ENCODE measurements around the gene SLC37A3.

The SLC37A3 gene

DNA sequence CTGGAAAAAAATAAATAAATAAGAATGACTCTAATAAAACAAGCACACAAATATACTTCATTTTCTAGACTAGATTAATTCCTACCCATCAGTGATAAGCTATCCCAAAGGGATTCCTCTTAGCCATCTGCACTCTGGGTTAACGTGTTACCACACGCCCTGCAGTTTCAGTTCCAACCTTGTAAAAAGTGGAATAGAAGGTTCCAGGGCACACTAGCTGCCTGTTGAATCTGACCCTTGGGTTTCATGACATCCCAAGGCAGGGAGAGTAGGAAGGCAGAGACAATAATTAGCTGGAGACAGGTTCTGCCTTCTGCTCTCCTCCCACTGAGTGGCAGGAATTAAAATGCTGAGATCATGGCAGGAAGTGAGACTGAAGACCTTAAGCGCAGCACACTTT lies 33.5 kb downstream of the SLC37A3 start:
- DNase-seq (ENCODE audit: low read depth) = no peak
- H3K4me3 ChIP-seq (ENCODE audit: low read length) = no peak overlapping the region
- TF ChIP-seq, protein P1, sequence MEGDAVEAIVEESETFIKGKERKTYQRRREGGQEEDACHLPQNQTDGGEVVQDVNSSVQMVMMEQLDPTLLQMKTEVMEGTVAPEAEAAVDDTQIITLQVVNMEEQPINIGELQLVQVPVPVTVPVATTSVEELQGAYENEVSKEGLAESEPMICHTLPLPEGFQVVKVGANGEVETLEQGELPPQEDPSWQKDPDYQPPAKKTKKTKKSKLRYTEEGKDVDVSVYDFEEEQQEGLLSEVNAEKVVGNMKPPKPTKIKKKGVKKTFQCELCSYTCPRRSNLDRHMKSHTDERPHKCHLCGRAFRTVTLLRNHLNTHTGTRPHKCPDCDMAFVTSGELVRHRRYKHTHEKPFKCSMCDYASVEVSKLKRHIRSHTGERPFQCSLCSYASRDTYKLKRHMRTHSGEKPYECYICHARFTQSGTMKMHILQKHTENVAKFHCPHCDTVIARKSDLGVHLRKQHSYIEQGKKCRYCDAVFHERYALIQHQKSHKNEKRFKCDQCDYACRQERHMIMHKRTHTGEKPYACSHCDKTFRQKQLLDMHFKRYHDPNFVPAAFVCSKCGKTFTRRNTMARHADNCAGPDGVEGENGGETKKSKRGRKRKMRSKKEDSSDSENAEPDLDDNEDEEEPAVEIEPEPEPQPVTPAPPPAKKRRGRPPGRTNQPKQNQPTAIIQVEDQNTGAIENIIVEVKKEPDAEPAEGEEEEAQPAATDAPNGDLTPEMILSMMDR (conservative IDR thresholded peaks at IDR 0.05; ENCODE audit: low read length) = no peak

DNA sequence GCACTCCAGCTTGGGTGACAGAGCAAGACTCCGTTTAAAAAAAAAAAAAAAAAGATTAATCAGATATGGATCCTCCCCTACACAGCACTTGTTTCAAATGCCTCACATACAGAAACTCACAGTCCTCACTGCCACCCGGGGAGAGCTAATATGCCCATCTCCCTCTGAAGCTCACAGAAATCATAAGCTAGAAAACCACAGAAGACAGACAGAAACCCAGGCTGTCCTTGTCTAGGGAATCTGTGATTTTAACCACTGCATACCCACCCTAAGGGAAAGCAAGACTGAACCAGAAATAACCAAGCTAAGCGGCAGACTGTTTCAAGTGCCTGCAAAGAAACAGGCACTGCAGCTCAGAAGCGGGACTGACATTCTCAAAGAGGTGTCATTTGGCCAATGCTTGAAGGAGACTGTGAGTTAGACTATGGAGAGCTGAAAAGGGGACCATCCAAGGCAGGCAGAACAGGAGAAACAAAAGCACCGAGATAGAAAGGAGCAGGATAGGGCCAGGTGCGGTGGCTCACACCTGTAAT lies 37.6 kb downstream of the SLC37A3 start:
- no peak overlapping the region for H3K4me3 ChIP-seq (ENCODE audit: low read length)
- TF ChIP-seq, protein P1 (conservative IDR thresholded peaks at IDR 0.05; ENCODE audit: low read length) = no peak
- DNase-seq (ENCODE audit: low read depth) = no peak

DNA sequence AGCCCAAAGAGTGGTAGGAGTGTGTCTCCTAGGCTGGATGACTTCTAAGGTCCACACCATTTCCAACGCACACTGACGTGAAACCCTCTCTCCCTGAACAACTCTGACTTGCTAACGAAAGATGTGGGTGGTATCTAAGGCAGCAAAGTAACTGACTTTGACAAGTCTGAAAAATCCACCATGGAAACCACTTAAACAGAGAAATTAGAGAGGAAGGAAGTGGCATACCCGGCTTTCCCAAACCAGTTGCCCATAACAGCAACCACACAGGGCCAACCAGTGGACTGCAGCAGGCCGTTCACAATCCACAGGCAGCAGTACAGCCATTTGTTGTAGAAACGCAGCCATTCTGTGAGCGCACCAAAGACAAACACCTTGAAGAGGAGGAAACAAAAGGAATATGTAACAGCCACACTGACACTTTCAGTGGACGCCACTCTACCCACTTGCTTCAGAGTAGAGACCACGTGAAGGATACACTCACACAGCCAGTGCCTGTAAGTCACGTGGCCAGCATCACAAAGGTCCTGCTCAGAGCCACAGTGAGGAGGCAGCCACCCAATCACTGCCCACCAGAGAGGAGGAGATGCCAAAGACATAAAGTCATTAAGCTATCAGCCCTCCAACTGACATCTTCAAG lies 39.8 kb downstream of the SLC37A3 start:
- no peak overlapping the region for H3K4me3 ChIP-seq (ENCODE audit: low read length)
- no peak for DNase-seq (ENCODE audit: low read depth)
- TF ChIP-seq, protein P1 (conservative IDR thresholded peaks at IDR 0.05; ENCODE audit: low read length) = no peak

DNA sequence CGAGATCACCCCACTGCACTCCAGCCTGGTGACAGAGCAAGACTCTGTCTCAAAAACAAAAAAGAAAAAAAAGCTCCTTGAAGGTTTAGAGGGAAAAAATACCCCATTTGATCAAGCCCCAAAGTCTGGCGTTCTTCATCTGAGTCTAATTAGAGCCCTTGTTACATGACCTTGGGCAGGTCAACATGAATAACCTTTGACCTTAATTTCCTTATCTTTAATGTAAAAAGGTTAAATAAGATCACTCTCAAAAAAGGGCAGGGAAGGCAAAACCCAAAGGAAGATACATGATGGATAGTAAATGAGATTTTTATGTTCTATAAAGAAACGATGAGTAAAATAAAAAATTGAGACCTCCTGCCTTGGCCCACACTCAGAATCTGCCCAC lies 40.3 kb downstream of the SLC37A3 start:
- no peak for DNase-seq (ENCODE audit: low read depth)
- TF ChIP-seq, protein P1 (conservative IDR thresholded peaks at IDR 0.05; ENCODE audit: low read length) = no peak
- no peak overlapping the region for H3K4me3 ChIP-seq (ENCODE audit: low read length)

DNA sequence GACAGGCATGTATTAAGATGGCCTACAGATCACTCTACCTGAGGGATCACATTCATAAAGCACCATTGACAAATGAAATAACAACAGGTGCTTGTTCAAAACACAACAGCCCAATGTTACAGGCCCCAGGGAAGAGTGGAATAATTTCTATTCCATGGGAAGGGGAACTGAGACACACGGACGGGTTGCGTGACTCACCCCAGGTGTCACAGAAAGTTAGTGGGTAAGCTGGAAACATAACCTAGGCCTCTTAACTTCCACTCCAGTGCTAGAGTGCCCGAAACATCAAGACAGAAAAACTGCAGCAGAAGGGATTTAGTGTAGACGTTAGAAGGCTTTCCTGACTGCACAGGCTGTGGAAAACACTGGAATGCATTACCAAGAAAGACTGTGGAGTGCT lies 48.3 kb downstream of the SLC37A3 start:
- TF ChIP-seq, protein P1 (conservative IDR thresholded peaks at IDR 0.05; ENCODE audit: low read length) = no peak
- H3K4me3 ChIP-seq (ENCODE audit: low read length) = no peak overlapping the region
- DNase-seq (ENCODE audit: low read depth) = no peak

DNA sequence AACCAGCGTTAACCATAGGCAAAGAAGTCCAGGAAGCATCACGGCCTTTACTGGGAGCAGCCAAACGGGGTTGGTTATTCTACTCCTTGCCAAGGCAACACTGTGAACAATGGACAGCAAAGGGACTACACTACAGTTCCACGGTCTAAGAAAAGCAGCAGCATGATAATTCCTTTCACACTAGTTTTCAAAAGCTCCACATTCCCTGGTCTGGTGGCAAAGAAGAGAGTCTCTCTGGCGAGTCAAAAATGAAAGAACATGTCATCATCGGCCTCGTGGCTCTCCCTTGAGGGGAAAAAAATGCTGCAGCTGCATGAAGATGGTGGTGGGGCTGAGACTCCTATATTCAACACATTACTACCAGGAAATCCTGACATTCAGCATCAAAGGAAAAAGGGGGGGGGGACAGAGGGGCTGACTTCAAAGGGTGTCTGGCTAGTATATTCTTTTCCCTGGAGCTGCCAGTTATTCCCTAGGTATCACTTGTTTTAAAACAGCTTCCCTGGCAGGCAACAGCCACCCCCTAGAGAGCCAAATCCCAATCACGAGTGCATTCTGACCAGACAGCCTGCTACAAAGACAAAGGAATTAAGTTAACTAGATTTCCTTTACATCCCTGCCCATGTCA lies 49.1 kb downstream of the SLC37A3 start:
- peak; percentile 48 for DNase-seq (ENCODE audit: low read depth)
- H3K4me3 ChIP-seq (ENCODE audit: low read length) = peak overlapping the region; percentile 43
- TF ChIP-seq, protein P1 (conservative IDR thresholded peaks at IDR 0.05; ENCODE audit: low read length) = no peak; the same call in 1 of the 2 replicates
